Measurements from ENCODE around the gene CFAP45. TPM values are rescaled to one million over a fixed set of nuclear protein-coding genes. Genes with fewer than 3 reads are reported as not detected.
A peak's percentile ranks its signal among the peaks of the same experiment; 100 is the strongest.

Gene CFAP45
- total RNA-seq, 1 donor from 2014 or later: under 0.01 TPM

- peak; percentile 47 to 65 for DNase-seq (ENCODE audit: low read depth in 2 of 2)
These were observed 36.4 kb upstream of the CFAP45 start for GRCh38 chr1:159936273-159936904.

GRCh38 chr1:159935719-159936272, 35.8 kb upstream of the CFAP45 start:
- DNase-seq (ENCODE audit: low read depth in 2 of 2): no peak

GRCh38 chr1:159935305-159935704, 35.3 kb upstream of the CFAP45 start:
- DNase-seq (ENCODE audit: low read depth in 2 of 2): no peak

- DNase-seq (ENCODE audit: low read depth in 2 of 2): no peak
These were observed 34.4 kb upstream of the CFAP45 start for GRCh38 chr1:159934136-159935039.

- DNase-seq (ENCODE audit: low read depth in 2 of 2): no peak
These were observed 33.4 kb upstream of the CFAP45 start for GRCh38 chr1:159933347-159933746.

GRCh38 chr1:159932296-159933285, 32.6 kb upstream of the CFAP45 start:
- no peak for DNase-seq (ENCODE audit: low read depth in 2 of 2)

- DNase-seq (ENCODE audit: low read depth in 2 of 2): no peak
These were observed 31.8 kb upstream of the CFAP45 start for GRCh38 chr1:159931795-159932173.

GRCh38 chr1:159931101-159931794, 31.3 kb upstream of the CFAP45 start:
- no peak for DNase-seq (ENCODE audit: low read depth in 2 of 2)

- DNase-seq (ENCODE audit: low read depth in 2 of 2): no peak
These were observed 30.7 kb upstream of the CFAP45 start for GRCh38 chr1:159930634-159931033.

- no peak for DNase-seq (ENCODE audit: low read depth in 2 of 2)
These were observed 30.3 kb upstream of the CFAP45 start for GRCh38 chr1:159930216-159930615.

- DNase-seq (ENCODE audit: low read depth in 2 of 2): no peak
These were observed 29.4 kb upstream of the CFAP45 start for GRCh38 chr1:159929155-159930051.

- DNase-seq (ENCODE audit: low read depth in 2 of 2): no peak
These were observed 28.6 kb upstream of the CFAP45 start for GRCh38 chr1:159928491-159929050.

- no peak for DNase-seq (ENCODE audit: low read depth in 2 of 2)
These were observed 28.0 kb upstream of the CFAP45 start for GRCh38 chr1:159927849-159928431.

- no peak for DNase-seq (ENCODE audit: low read depth in 2 of 2)
These were observed 27.4 kb upstream of the CFAP45 start for GRCh38 chr1:159927211-159927848.

GRCh38 chr1:159925719-159926078, 25.7 kb upstream of the CFAP45 start:
- peak in 1 of 2 donors; percentile 53 for DNase-seq (ENCODE audit: low read depth in 2 of 2)

- peak; percentile 65 to 94 for DNase-seq (ENCODE audit: low read depth in 2 of 2)
These were observed 25.1 kb upstream of the CFAP45 start, which contains the start of gene TAGLN2 for GRCh38 chr1:159924791-159925718. Gene TAGLN2 (minus strand): TSS chr1:159925507. CDS start chr1:159920509, 4,998 bp downstream.
